Effector CD8-positive, alpha-beta T cell (primary cell): Measurements from ENCODE around the gene CIB2.

Experiments used
- DNase-seq: peaks from one replicate; lab custom pipeline; 2025; lab: John Stamatoyannopoulos, UW

The CIB2 gene

GRCh38 chr15:78083687-78084448 lies 47.4 kb downstream of the CIB2 start:
- no peak for DNase-seq

GRCh38 chr15:78083186-78083585 lies 48.1 kb downstream of the CIB2 start:
- no peak for DNase-seq

- DNase-seq = no peak
These were observed 48.5 kb downstream of the CIB2 start for GRCh38 chr15:78082743-78083110.

GRCh38 chr15:78082106-78082742 lies 49.0 kb downstream of the CIB2 start:
- no peak for DNase-seq

GRCh38 chr15:78080088-78080460 lies 51.2 kb downstream of the CIB2 start:
- DNase-seq = no peak

GRCh38 chr15:78079298-78080087 lies 51.8 kb downstream of the CIB2 start:
- no peak for DNase-seq

DNA sequence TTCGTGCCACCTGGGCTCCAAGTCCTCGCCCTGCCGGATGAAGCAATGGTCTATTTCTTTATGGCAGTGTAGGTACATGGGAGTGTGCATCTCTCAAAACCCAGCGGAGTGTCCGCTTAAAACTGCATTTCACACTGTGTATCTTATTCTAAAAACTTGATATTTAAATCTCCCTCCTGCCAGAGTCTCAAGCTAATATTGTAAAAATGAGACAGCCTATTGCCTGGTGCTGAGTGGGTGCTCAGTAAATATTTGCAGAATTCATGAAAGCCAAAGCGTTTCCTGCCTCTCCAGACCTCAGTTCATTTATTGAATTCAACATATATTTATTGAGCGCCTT lies 53.4 kb downstream of the CIB2 start:
- DNase-seq = no peak

DNA sequence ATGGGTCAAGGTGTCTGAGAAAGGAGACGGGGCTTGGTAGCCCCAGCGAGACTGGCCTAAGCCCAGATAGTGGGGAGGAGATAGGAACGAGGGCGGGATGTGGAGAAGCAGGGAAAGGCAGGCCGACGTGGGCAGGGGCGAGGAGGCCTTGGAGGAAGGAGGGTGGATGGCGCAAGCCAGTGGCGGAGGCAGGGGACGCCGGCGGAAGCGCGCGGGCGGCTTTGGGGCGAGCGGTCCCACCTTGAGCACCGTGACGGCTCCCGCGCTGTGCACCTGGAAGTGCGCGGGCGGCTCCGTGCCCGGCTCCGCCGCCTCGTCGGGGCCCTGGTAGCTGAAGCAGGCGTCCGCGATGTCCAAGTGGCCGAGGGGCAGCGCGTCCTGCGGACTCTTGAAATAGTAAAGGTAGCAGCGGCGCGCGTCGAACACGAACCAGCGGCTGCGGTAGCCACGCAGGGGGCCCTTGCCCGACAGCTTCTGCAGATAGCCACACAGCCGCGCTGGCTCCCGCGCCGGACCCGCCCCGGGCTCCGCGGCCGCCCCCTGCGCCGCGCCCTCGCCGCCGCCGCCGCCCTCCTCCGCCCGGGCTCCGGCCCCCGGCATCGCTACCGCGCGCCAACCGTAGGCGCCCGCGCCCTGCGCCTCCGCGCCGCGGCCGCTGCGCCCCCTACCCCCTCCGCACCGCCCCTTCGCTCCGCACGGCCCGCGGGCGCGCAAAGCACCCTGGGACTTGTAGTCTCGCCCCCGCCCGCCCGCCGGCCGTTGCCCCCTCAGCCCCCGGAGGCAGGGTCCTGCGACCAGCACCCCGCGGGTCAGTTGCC lies 54.0 kb downstream of the CIB2 start, which contains the start of gene TBC1D2B:
TSS of gene TBC1D2B (minus strand) at position 659 of the 818 bp plus-strand sequence. CDS start at position 600, 59 bp downstream.
- peak; percentile 57 for DNase-seq

- DNase-seq = no peak
These were observed 54.8 kb downstream of the CIB2 start for GRCh38 chr15:78076231-78077052.

DNA sequence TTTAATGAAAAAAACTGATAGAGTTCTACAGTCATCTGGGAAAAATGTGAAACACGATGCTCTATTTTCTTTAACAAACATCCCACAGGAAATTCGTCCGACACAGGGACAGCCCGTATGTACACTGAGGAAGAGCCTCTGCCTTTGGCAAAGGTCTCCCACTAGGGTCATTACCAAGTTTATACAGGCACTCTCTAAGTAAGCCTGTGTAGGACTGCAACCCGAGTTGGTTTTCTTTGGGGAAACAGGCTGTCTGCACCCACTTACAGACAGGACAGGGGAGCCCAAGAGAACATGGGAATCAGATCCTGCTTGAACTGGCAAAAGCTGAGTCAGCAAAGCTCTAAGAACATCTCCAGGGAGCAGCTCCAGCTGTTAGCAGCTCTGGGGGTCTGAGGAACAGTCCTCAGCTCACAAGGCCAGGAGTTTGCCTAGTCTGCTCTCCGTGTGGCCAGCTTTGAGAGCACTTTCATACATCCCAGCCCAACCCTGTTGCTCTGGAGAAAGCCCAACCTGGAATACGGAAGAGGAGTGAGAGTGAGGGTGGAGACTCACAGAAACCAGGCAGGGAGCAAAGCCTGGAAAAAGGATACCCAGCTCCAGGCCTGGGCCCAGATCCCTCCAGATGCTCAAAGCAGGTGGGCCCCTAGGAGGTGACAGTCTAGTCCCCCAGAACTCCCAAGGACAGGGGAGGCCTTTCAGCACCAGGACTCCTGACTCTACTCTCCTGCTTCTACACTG lies 55.6 kb downstream of the CIB2 start:
- no peak for DNase-seq

DNA sequence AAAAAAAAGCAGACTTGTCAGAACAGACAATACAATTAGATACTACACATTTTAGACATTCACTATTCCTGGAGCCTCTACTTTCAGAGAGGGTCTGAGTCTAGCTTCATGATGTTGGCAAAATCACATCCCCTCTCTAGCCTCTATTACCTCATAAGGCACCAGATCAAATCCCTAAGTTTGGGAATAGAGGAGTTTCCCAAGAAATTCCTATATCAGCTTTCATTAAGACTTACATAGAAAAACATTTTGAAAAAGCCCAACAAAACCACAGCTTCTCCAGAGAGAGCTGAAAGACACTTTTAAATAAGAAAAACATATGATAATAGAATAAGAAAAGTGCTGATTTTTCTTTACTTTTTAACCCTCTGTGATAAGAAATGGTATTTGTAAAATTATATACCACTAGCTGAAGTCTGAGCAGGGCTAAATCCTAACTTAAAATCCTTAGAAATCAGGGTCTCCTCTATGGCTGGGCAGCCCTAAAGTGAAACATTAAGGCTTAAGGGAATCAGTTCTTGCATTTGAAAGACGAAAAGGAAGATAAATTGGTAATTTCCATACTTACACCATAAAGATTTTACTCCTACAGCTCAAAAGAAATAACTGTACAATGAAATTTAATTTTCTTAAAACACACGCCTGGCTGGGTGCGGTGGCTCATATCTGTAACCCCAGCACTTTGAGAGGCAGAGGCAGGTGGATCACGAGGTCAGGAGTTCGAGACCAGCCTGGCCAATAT lies 58.0 kb downstream of the CIB2 start:
- no peak for DNase-seq

- no peak for DNase-seq
These were observed 59.0 kb downstream of the CIB2 start for GRCh38 chr15:78072080-78072892.

DNA sequence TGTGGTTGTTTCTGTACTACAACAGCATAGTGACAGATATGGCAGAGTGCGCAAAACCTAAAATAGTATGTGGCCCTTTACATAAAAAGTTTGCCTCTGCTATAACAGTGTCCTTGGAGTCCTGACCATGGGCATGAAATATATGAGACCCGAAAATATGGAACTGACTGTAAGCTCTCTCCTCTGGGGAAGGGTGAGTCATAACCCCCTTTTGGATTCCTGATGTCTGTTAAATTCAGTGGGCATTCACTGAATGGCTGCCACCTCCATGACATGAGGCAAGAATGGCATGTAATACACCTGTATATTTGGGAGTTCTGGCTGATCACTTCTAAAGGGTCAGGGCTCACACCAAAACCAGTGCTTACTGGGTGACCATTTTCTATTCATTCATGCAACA lies 59.9 kb downstream of the CIB2 start:
- no peak for DNase-seq

- no peak for DNase-seq
These were observed 61.1 kb downstream of the CIB2 start for GRCh38 chr15:78070049-78070700.

- no peak for DNase-seq
These were observed 61.7 kb downstream of the CIB2 start for GRCh38 chr15:78069462-78070029.

DNA sequence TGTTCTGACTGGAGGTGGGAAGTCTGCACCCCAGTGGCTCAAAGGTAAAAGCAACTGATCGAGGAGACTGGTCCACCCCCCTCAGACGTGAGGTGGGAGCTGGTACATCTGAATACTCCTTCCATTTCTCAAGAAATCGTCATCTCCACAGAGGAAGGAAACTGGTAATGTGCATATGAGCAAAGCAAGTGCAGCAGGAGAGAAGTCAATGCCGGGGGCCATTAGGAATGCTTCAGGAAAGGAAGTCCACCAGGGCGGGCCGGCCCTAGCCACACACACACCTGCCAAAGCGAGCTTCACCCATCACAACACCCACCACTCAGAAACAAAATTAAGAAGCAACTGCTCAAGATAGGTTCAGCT lies 62.2 kb downstream of the CIB2 start:
- no peak for DNase-seq

DNA sequence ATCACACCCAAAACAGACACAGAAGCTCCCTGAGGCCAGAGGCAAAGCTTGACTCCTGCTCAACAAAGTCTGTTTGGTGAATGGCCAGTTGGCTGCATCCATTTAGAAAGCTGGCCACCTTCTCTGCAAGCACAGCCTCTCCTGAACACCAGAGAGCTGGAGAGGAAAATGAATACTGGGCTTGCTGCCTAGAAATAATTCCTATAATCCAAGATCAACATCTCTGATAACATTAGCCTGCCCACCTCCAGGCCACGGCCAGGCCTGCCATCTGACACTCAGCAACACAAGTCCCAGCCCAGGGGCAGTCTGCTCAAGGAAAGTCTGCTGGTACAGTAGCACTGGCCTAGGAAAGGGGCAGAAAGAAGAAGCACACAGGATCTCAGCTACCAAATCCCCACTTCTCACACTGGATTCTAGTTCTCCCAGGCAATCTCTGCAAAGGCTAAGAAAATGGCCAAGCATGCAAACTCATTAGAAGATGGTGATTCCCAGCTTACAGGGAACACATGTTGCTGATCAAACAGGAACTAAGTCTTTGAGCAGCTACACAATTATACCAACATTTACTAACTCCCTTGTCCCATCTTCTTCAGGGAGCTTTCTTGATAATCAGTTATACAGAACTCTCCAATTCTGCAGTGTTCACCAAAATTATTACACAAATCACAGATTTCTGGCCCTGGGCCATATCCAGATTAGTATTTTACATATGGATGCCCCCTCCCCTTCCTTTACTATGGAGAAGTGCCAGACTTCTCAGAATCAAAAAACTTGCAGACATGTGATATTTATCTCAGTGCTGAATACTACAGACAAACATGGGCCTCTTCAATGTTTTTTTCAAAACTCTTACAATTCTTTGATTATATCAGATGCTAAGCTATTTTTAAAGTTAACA lies 63.7 kb downstream of the CIB2 start:
- DNase-seq = no peak
